Endothelial cell of umbilical vein (primary cell): Measurements from ENCODE around the gene ZCRB1. TPM values are rescaled to one million over a fixed set of nuclear protein-coding genes. Genes with fewer than 3 reads are reported as not detected.

Experiments
- BruUV-seq: library from RNA; stranded (reverse); fragments of 400-500 nt; replicated peaks from 2 replicates; lab custom pipeline; 2021; lab: Mats Ljungman, UMichigan
- CTCF ChIA-PET: fragments of 300-600, 350-600 bp; sonication (Branson Sonifier 250); formaldehyde crosslinking; loops from one replicate; lab custom pipeline; 2021; ENCODE audit warnings: antibody characterized with exemption, inconsistent platforms; lab: Charles Lee
- POLR2A ChIA-PET: fragments of 300-600, 350-600 bp; sonication (Branson Sonifier 250); formaldehyde crosslinking; loops from one replicate; lab custom pipeline; 2021; ENCODE audit warnings: antibody characterized with exemption, inconsistent platforms; lab: Charles Lee
- DNase-seq: peaks from one replicate; pipeline ENCODE4 v3.0.0-alpha.2; 2011; ENCODE audit warnings: low read depth, low spot score
- FAIRE-seq: peaks from 2 replicates; lab custom pipeline; 2011; peaks lifted over from hg19 to GRCh38; lab: Jason Lieb, UNC
- H2AFZ ChIP-seq: 2 replicates; pipeline ENCODE4 v1.6.0; 2012; ENCODE audit warnings: low read depth, low read length, control low read depth, inconsistent platforms
- H3K27ac ChIP-seq: 2 replicates; pipeline ENCODE4 v1.5.1; 2011; ENCODE audit warnings: low read depth, mild to moderate bottlenecking, control low read depth, low read length, moderate library complexity; ENCODE audit not compliant: insufficient read depth
- H3K27me3 ChIP-seq, 2 experiments: 2 replicates each; pipeline versions ENCODE4 v1.6.0 to v1.6.1; 2011; ENCODE audit warnings: low read length in 2 of 2, mixed read lengths in 1 of 2; ENCODE audit not compliant: control insufficient read depth in 2 of 2, insufficient read depth in 2 of 2
- H3K36me3 ChIP-seq, 2 experiments: 2 replicates in 1 of 2; 3 replicates in 1 of 2; pipeline ENCODE4 v1.5.1; 2011; ENCODE audit warnings: low read length in 2 of 2, mild to moderate bottlenecking in 1 of 2, moderate library complexity in 1 of 2; ENCODE audit not compliant: control insufficient read depth in 2 of 2, insufficient read depth in 2 of 2; ENCODE audit errors: extremely low read depth in 1 of 2
- H3K4me1 ChIP-seq: 3 replicates; pipeline ENCODE4 v1.5.1; 2011; ENCODE audit warnings: mild to moderate bottlenecking, low read length; ENCODE audit not compliant: control insufficient read depth, insufficient read depth; ENCODE audit errors: extremely low read depth
- H3K4me2 ChIP-seq: 2 replicates; pipeline ENCODE4 v1.6.1; 2011; ENCODE audit warnings: low read length, control low read depth, mixed read lengths; ENCODE audit not compliant: insufficient read depth
- H3K4me3 ChIP-seq, 3 experiments: fragments of 200-600 bp in 1 of 3; sonication (generic), shearing (Covaris generic) in 1 of 3; replicated peaks in 1 of 3; 2 replicates each; pipeline ENCODE4 v1.5.1; 2011 to 2016; ENCODE audit warnings: control low read depth in 3 of 3, low read length in 3 of 3, mild to moderate bottlenecking in 2 of 3, inconsistent platforms in 1 of 3, low read depth in 1 of 3, moderate library complexity in 1 of 3; ENCODE audit not compliant: insufficient read depth in 1 of 3
- H3K79me2 ChIP-seq: 2 replicates; pipeline ENCODE4 v1.6.0; 2012; ENCODE audit warnings: low read length, inconsistent platforms; ENCODE audit not compliant: control insufficient read depth, insufficient read depth
- H3K9ac ChIP-seq: replicated peaks from 2 replicates; pipeline ENCODE3; 2011; ENCODE audit warnings: low read length, control low read depth; ENCODE audit not compliant: insufficient read depth; ENCODE audit errors: extremely low read depth
- H3K9me1 ChIP-seq: replicated peaks from 3 replicates; pipeline ENCODE4 v1.6.0; 2011; ENCODE audit warnings: mild to moderate bottlenecking, low read length; ENCODE audit not compliant: control insufficient read depth, insufficient read depth; ENCODE audit errors: extremely low read depth
- H3K9me3 ChIP-seq: replicated peaks from 2 replicates; pipeline ENCODE4 v1.5.1; 2012; ENCODE audit warnings: low read length, inconsistent platforms; ENCODE audit not compliant: control insufficient read depth, insufficient read depth
- H4K20me1 ChIP-seq: replicated peaks from 2 replicates; pipeline ENCODE3; 2011; ENCODE audit warnings: mild to moderate bottlenecking, low read length; ENCODE audit not compliant: control insufficient read depth, insufficient read depth; ENCODE audit errors: extremely low read depth
- FOS ChIP-seq: IDR thresholded peaks from 2 replicates; pipeline ENCODE4 v1.6.1; 2011; ENCODE audit warnings: mild to moderate bottlenecking, low read length, moderate library complexity, borderline replicate concordance; ENCODE audit not compliant: insufficient read depth
- GATA2 ChIP-seq: IDR thresholded peaks from 2 replicates; pipeline ENCODE4 v1.7.0; 2011; ENCODE audit warnings: low read depth, mild to moderate bottlenecking, moderate library complexity, mixed read lengths, low read length; ENCODE audit not compliant: insufficient read length, insufficient read depth
- MAX ChIP-seq: IDR thresholded peaks from 2 replicates; pipeline ENCODE4 v1.6.1; 2011; ENCODE audit not compliant: insufficient read depth, insufficient read length
- MYC ChIP-seq: IDR thresholded peaks from one replicate; pipeline ENCODE4 v1.6.1; 2011; ENCODE audit warnings: mild to moderate bottlenecking, low read depth, low read length
- POLR2A ChIP-seq: IDR thresholded peaks from 2 replicates; pipeline ENCODE4 v1.6.1; 2012; ENCODE audit warnings: low read depth, mild to moderate bottlenecking, control low read depth, low read length
- POLR2AphosphoS5 ChIP-seq: IDR thresholded peaks from 2 replicates; pipeline ENCODE4 v1.6.1; 2012; ENCODE audit warnings: low read depth, mild to moderate bottlenecking, control low read depth, low read length, moderate library complexity; ENCODE audit not compliant: insufficient read depth
- dilution Hi-C: fragments of 300-500 bp; cut with MboI; formaldehyde crosslinking; loops from one replicate; pipeline ENCODE4 v1.15.0; 2019; ENCODE audit warnings: low sequenced_read_pairs; ENCODE audit not compliant: extremely low pct_ligation_motif_present
- intact Hi-C: fragments of 100-400 bp; cut with micrococcal nuclease; formaldehyde crosslinking; loops from one replicate; pipeline ENCODE4 v1.10.0; 2022
- polyA plus RNA-seq, 4 experiments: library from polyadenylated mRNA; depleted of rRNA in 3 of 4; stranded (reverse) in 3 of 4; unstranded in 1 of 4; fragments of >200 nt; gene quantifications; 2 replicates each; pipeline versions ENCODE4 v1.2.1 to v1.2.3, GENCODE V29; 2011 to 2012; ENCODE audit warnings: missing spikeins in 1 of 4
- total RNA-seq: library from RNA; stranded (reverse); gene quantifications from 2 replicates; pipeline ENCODE4 v1.2.3, GENCODE V29; 2021
- TF ChIP-seq, protein P1 (sequence below), 2 donors: IDR thresholded peaks; 1 replicate in 1 of 2; 2 replicates in 1 of 2; pipeline ENCODE4 v1.5.1; 2011; ENCODE audit warnings: low read length in 2 of 2, mild to moderate bottlenecking in 2 of 2, moderate library complexity in 2 of 2, control low read depth in 1 of 2, inconsistent platforms in 1 of 2, low read depth in 1 of 2; ENCODE audit not compliant: insufficient read depth in 1 of 2; ENCODE audit errors: extremely low read depth in 1 of 2

ZCRB1 gene
- total and polyA plus RNA-seq, 2 donors (not counting 3 experiments of a cell fraction or from before 2014, with no cell fraction given): 13.2 to 55.3 TPM

DNA sequence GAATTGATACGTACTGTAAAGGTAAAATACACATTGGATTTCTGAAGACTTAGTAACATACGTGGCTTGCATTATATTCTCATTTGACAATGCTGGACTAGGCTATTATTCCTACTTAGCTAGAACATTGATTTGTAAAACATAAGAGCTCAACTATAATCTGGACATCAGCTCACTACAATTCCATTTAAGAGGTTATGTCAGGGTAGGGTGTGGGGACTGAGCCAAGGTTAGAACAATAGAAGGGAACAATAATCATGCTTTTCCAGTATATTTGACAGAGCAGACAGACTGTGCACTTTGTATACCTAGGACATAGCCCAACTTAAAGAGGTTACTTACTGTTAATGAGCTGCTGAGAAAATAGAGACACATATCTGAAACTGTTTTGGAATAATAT is 10.8 kb downstream of the ZCRB1 start:
- TF ChIP-seq, protein P1, sequence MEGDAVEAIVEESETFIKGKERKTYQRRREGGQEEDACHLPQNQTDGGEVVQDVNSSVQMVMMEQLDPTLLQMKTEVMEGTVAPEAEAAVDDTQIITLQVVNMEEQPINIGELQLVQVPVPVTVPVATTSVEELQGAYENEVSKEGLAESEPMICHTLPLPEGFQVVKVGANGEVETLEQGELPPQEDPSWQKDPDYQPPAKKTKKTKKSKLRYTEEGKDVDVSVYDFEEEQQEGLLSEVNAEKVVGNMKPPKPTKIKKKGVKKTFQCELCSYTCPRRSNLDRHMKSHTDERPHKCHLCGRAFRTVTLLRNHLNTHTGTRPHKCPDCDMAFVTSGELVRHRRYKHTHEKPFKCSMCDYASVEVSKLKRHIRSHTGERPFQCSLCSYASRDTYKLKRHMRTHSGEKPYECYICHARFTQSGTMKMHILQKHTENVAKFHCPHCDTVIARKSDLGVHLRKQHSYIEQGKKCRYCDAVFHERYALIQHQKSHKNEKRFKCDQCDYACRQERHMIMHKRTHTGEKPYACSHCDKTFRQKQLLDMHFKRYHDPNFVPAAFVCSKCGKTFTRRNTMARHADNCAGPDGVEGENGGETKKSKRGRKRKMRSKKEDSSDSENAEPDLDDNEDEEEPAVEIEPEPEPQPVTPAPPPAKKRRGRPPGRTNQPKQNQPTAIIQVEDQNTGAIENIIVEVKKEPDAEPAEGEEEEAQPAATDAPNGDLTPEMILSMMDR (IDR thresholded peaks at IDR 0.05; ENCODE audit: extremely low read depth in 1 of 2, insufficient read depth in 1 of 2, low read depth in 1 of 2, low read length in 2 of 2): no peak
- no peak for TF ChIP-seq POLR2A
- TF ChIP-seq POLR2AphosphoS5: no peak
- TF ChIP-seq GATA2: no peak
- no peak for TF ChIP-seq MYC
- TF ChIP-seq FOS: no peak
- TF ChIP-seq MAX: no peak
- Histone ChIP-seq H2AFZ (no peak overlapping the region), H3K79me2 (no peaks in the 10 kb centered on the region), H3K27me3 (no peaks in the 10 kb centered on the region), H3K9me3 (no peaks in the 10 kb centered on the region), H3K27ac (no peak overlapping the region), H3K9ac (no peak overlapping the region), H3K9me1 (no peaks in the 10 kb centered on the region), H3K4me3 (no peak overlapping the region), H3K4me1 (no peaks in the 10 kb centered on the region), H4K20me1 (no peaks in the 10 kb centered on the region), H3K4me2 (no peak overlapping the region), H3K36me3 (peaks cover 0 to 2% of the 10 kb centered on the region in 2 experiments)
- ChIA-PET CTCF (interaction anchor here (0.6 to 0.7 kb wide), 2 partner anchors 11 to 17 kb away, joined by 3 to 5 read pairs; no protein-coding TSS in a partner anchor), POLR2A (no interaction called here)
- intact Hi-C loops (no loop called here), dilution Hi-C loops (no loop called here)
- FAIRE-seq (no peak), DNase-seq (peak; percentile 34)
- no TSS peak for BruUV-seq
